ENCODE data around the gene CTDSPL. TPM values are rescaled to one million over a fixed set of nuclear protein-coding genes. Genes with fewer than 3 reads are reported as not detected.

Gene CTDSPL
- total and polyA plus RNA-seq, 2 experiments from 2014 or later: 29.2 to 33.7 TPM

- Histone ChIP-seq H4K20me1 (ENCODE audit: insufficient read depth, poor library complexity, severe bottlenecking) (no peaks in the 10 kb centered on the region), H3K36me3 (replicated peaks; ENCODE audit: insufficient read depth, low read depth) (no peaks in the 10 kb centered on the region), H3K27me3 (no peaks in the 10 kb centered on the region), H3K4me3 (no peak overlapping the region), H3K27ac (no peak overlapping the region), H3K9me2 (replicated peaks; ENCODE audit: insufficient read depth) (no peaks in the 10 kb centered on the region), H3K79me2 (peaks cover 79% of the 10 kb centered on the region), H3K4me2 (no peak overlapping the region), H3K9me3 (ENCODE audit: low read depth) (no peaks in the 10 kb centered on the region), H2AFZ (no peak overlapping the region), H3K4me1 (ENCODE audit: insufficient read depth) (peaks cover 17% of the 10 kb centered on the region)
- WGBS (ENCODE audit: low lambda C conversion rate, missing lambda C conversion rate): 95% methylated on average over 2 of the region's 2 CpGs
- DNase-seq (ENCODE audit: low spot score): no peak
- TF ChIP-seq EZH2 (IDR thresholded peaks at IDR 0.05; ENCODE audit: borderline replicate concordance): no peak
- TF ChIP-seq CTCF (IDR thresholded peaks at IDR 0.05; ENCODE audit: poor library complexity): no peak
- no peak for TF ChIP-seq EZH2phosphoT487 (IDR thresholded peaks at IDR 0.05; ENCODE audit: low read depth, severe bottlenecking, unreplicated experiment)
Observed at GRCh38 chr3:37930495-37930894, 68.8 kb downstream of the CTDSPL start.

- H3K79me2 ChIP-seq: peaks cover 72% of the 10 kb centered on the region
- no peak for TF ChIP-seq EZH2phosphoT487 (IDR thresholded peaks at IDR 0.05; ENCODE audit: low read depth, severe bottlenecking, unreplicated experiment)
- no peak for TF ChIP-seq CTCF (IDR thresholded peaks at IDR 0.05; ENCODE audit: poor library complexity)
- no peak for TF ChIP-seq EZH2 (IDR thresholded peaks at IDR 0.05; ENCODE audit: borderline replicate concordance)
- H3K27me3 ChIP-seq: no peaks in the 10 kb centered on the region
- H3K4me2 ChIP-seq: no peak overlapping the region
- H3K4me1 ChIP-seq (ENCODE audit: insufficient read depth): peaks cover 35% of the 10 kb centered on the region
- 82% methylated on average over 3 of the region's 3 CpGs for WGBS (ENCODE audit: low lambda C conversion rate, missing lambda C conversion rate)
- no peak for DNase-seq (ENCODE audit: low spot score)
- no peaks in the 10 kb centered on the region for H3K9me3 ChIP-seq (ENCODE audit: low read depth)
- H3K36me3 ChIP-seq (replicated peaks; ENCODE audit: insufficient read depth, low read depth): no peaks in the 10 kb centered on the region
- no peak overlapping the region for H3K27ac ChIP-seq
- no peak overlapping the region for H3K4me3 ChIP-seq
- H4K20me1 ChIP-seq (ENCODE audit: insufficient read depth, poor library complexity, severe bottlenecking): no peaks in the 10 kb centered on the region
- no peak overlapping the region for H2AFZ ChIP-seq
- no peaks in the 10 kb centered on the region for H3K9me2 ChIP-seq (replicated peaks; ENCODE audit: insufficient read depth)
Observed at GRCh38 chr3:37932505-37932904, 70.8 kb downstream of the CTDSPL start.

GRCh38 chr3:37934631-37935289 lies 73.1 kb downstream of the CTDSPL start:
- Histone ChIP-seq H3K4me2 (no peak overlapping the region), H4K20me1 (ENCODE audit: insufficient read depth, poor library complexity, severe bottlenecking) (no peaks in the 10 kb centered on the region), H3K9me3 (ENCODE audit: low read depth) (no peaks in the 10 kb centered on the region), H3K27ac (no peak overlapping the region), H3K9me2 (replicated peaks; ENCODE audit: insufficient read depth) (no peaks in the 10 kb centered on the region), H3K36me3 (replicated peaks; ENCODE audit: insufficient read depth, low read depth) (no peaks in the 10 kb centered on the region), H3K4me3 (no peak overlapping the region), H3K27me3 (no peaks in the 10 kb centered on the region), H3K79me2 (peaks cover 74% of the 10 kb centered on the region), H2AFZ (no peak overlapping the region), H3K4me1 (ENCODE audit: insufficient read depth) (peaks cover 35% of the 10 kb centered on the region)
- TF ChIP-seq EZH2phosphoT487 (IDR thresholded peaks at IDR 0.05; ENCODE audit: low read depth, severe bottlenecking, unreplicated experiment) (no peak), CTCF (IDR thresholded peaks at IDR 0.05; ENCODE audit: poor library complexity) (no peak), EZH2 (IDR thresholded peaks at IDR 0.05; ENCODE audit: borderline replicate concordance) (no peak)
- no peak for DNase-seq (ENCODE audit: low spot score)
- WGBS (ENCODE audit: low lambda C conversion rate, missing lambda C conversion rate): 77% methylated on average over 8 of the region's 8 CpGs
